Keratinocyte (primary cell): Measurements from ENCODE around the gene TMEM39B. TPM values are rescaled to one million over a fixed set of nuclear protein-coding genes. Genes with fewer than 3 reads are reported as not detected.
"Not testable (repeated sequence)": the region's sequence is repeated elsewhere in the genome, so short reads cannot be mapped to it uniquely, and the experiment has no call there.

ENCODE experiments used
- DNase-seq: peaks from one replicate; pipeline ENCODE4 v3.0.0-alpha.2; 2011; ENCODE audit warnings: low read depth, missing footprints, low spot score
- FAIRE-seq: peaks from 2 replicates; lab custom pipeline; 2011; peaks lifted over from hg19 to GRCh38; lab: Jason Lieb, UNC
- H2AFZ ChIP-seq: 2 replicates; pipeline ENCODE4 v1.6.0; 2012; ENCODE audit warnings: low read length, control low read depth, inconsistent platforms; ENCODE audit not compliant: control insufficient read depth
- H3K27ac ChIP-seq: 2 replicates; pipeline ENCODE4 v1.5.1; 2011; ENCODE audit warnings: low read length; ENCODE audit not compliant: control insufficient read depth, insufficient read depth
- H3K27me3 ChIP-seq: 3 replicates; pipeline ENCODE4 v1.6.0; 2011; ENCODE audit warnings: low read length; ENCODE audit not compliant: control insufficient read depth, insufficient read depth; ENCODE audit errors: extremely low read depth
- H3K36me3 ChIP-seq, 2 experiments: 2 replicates in 1 of 2; 3 replicates in 1 of 2; pipeline ENCODE4 v1.5.1; 2011; ENCODE audit warnings: low read length in 2 of 2, mild to moderate bottlenecking in 1 of 2; ENCODE audit not compliant: control insufficient read depth in 2 of 2, insufficient read depth in 2 of 2; ENCODE audit errors: extremely low read depth in 1 of 2
- H3K4me1 ChIP-seq: 3 replicates; pipeline ENCODE4 v1.5.1; 2011; ENCODE audit warnings: low read length; ENCODE audit not compliant: control insufficient read depth, insufficient read depth; ENCODE audit errors: extremely low read depth
- H3K4me2 ChIP-seq: 3 replicates; pipeline ENCODE4 v1.6.0; 2011; ENCODE audit warnings: low read depth, low read length; ENCODE audit not compliant: control insufficient read depth, insufficient read depth; ENCODE audit errors: extremely low read depth
- H3K4me3 ChIP-seq, 3 experiments: fragments of 200-600 bp in 1 of 3; sonication (generic) in 1 of 3; 2 replicates in 2 of 3; 3 replicates in 1 of 3; pipeline ENCODE4 v1.5.1; 2011 to 2016; ENCODE audit warnings: low read length in 3 of 3, mild to moderate bottlenecking in 3 of 3, control low read depth in 2 of 3, inconsistent platforms in 1 of 3, low read depth in 1 of 3, mixed read lengths in 1 of 3, mixed run types in 1 of 3, moderate library complexity in 1 of 3; ENCODE audit not compliant: control insufficient read depth in 2 of 3, insufficient read depth in 2 of 3; ENCODE audit errors: extremely low read depth in 1 of 3
- H3K79me2 ChIP-seq: 2 replicates; pipeline ENCODE4 v1.6.0; 2012; ENCODE audit warnings: low read length; ENCODE audit not compliant: control insufficient read depth, insufficient read depth
- H3K9ac ChIP-seq: 3 replicates; pipeline ENCODE4 v1.6.0; 2011; ENCODE audit warnings: low read length; ENCODE audit not compliant: control insufficient read depth, insufficient read depth; ENCODE audit errors: extremely low read depth
- H3K9me1 ChIP-seq: 3 replicates; pipeline ENCODE4 v1.6.0; 2011; ENCODE audit warnings: low read length; ENCODE audit not compliant: control insufficient read depth, insufficient read depth; ENCODE audit errors: extremely low read depth
- H3K9me3 ChIP-seq: 2 replicates; pipeline ENCODE4 v1.5.1; 2012; ENCODE audit warnings: low read depth, low read length; ENCODE audit not compliant: control insufficient read depth
- H4K20me1 ChIP-seq: 3 replicates; pipeline ENCODE4 v1.6.0; 2011; ENCODE audit warnings: low read length; ENCODE audit not compliant: control insufficient read depth, insufficient read depth; ENCODE audit errors: extremely low read depth
- EZH2 ChIP-seq: IDR thresholded peaks from one replicate; pipeline ENCODE4 v1.6.1; 2012; ENCODE audit warnings: inconsistent platforms, mild to moderate bottlenecking, low read length, moderate library complexity
- dilution Hi-C: fragments of 300-500 bp; cut with MboI; formaldehyde crosslinking; loops from one replicate; pipeline ENCODE4 v1.7.0; 2020; ENCODE audit warnings: low sequenced_read_pairs; ENCODE audit not compliant: extremely low pct_ligation_motif_present
- polyA plus RNA-seq, 5 experiments: library from polyadenylated mRNA; depleted of rRNA in 3 of 5; stranded (reverse) in 3 of 5; stranded (forward) in 1 of 5; unstranded in 1 of 5; fragments of >200 nt; gene quantifications; 1 replicate in 1 of 5; 2 replicates in 3 of 5; 3 replicates in 1 of 5; pipeline versions ENCODE4 v1.2.1 to v1.2.3, GENCODE V29; 2011 to 2012; ENCODE audit warnings: missing spikeins in 2 of 5, low read depth in 1 of 5, low replicate concordance in 1 of 5
- TF ChIP-seq, protein P1 (sequence below), 3 experiments: IDR thresholded peaks in 1 of 3; conservative IDR thresholded peaks in 1 of 3; optimal IDR thresholded peaks in 1 of 3; 2 replicates in 2 of 3; 3 replicates in 1 of 3; pipeline versions ENCODE3 to v1.5.1; 2011; ENCODE audit warnings: low read length in 3 of 3, mild to moderate bottlenecking in 3 of 3, moderate library complexity in 2 of 3, control low read depth in 1 of 3, inconsistent platforms in 1 of 3; ENCODE audit not compliant: insufficient read depth in 2 of 3; ENCODE audit errors: extremely low read depth in 1 of 3

The TMEM39B gene
- polyA plus RNA-seq, 1 donor (not counting 4 experiments of a cell fraction or from before 2014, with no cell fraction given): 6.8 TPM

DNA sequence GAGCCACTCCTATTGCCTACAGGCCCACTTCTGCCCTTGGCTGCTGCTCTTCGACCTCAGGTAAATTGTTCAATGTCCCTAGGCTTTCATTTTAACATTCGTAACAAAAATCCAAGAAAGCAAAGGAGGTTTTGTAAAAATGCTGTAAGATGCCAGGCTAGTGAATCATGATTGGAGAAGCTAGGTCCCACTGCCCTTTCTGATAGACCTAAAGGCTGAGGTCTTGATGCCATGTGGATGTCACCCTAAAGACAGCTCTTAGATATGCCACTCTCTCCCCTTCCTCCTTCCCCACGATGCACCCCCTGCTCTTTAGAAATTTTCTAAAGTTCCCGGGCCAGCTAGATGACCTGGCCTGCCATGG lies 9.9 kb upstream of the TMEM39B start:
- FAIRE-seq (no peak), DNase-seq (no peak)
- Histone ChIP-seq H4K20me1 (peaks cover 3% of the 10 kb centered on the region), H3K36me3 (peaks cover 11 to 18% of the 10 kb centered on the region in 2 experiments), H3K27ac (peak overlapping the region; percentile 33), H3K4me2 (no peak overlapping the region), H3K4me3 (no peak overlapping the region), H3K9me1 (no peaks in the 10 kb centered on the region), H3K9ac (no peak overlapping the region), H3K9me3 (no peaks in the 10 kb centered on the region), H3K4me1 (peaks cover 24% of the 10 kb centered on the region), H3K79me2 (no peaks in the 10 kb centered on the region), H2AFZ (no peak overlapping the region), H3K27me3 (no peaks in the 10 kb centered on the region)
- TF ChIP-seq, protein P1, sequence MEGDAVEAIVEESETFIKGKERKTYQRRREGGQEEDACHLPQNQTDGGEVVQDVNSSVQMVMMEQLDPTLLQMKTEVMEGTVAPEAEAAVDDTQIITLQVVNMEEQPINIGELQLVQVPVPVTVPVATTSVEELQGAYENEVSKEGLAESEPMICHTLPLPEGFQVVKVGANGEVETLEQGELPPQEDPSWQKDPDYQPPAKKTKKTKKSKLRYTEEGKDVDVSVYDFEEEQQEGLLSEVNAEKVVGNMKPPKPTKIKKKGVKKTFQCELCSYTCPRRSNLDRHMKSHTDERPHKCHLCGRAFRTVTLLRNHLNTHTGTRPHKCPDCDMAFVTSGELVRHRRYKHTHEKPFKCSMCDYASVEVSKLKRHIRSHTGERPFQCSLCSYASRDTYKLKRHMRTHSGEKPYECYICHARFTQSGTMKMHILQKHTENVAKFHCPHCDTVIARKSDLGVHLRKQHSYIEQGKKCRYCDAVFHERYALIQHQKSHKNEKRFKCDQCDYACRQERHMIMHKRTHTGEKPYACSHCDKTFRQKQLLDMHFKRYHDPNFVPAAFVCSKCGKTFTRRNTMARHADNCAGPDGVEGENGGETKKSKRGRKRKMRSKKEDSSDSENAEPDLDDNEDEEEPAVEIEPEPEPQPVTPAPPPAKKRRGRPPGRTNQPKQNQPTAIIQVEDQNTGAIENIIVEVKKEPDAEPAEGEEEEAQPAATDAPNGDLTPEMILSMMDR (optimal IDR thresholded peaks at IDR 0.05 in 1 of 3, IDR thresholded peaks at IDR 0.05 in 1 of 3, conservative IDR thresholded peaks at IDR 0.05 in 1 of 3; ENCODE audit: extremely low read depth in 1 of 3, insufficient read depth in 2 of 3, low read length in 3 of 3): no peak
- TF ChIP-seq EZH2: no peak
- dilution Hi-C loops: no loop called here

DNA sequence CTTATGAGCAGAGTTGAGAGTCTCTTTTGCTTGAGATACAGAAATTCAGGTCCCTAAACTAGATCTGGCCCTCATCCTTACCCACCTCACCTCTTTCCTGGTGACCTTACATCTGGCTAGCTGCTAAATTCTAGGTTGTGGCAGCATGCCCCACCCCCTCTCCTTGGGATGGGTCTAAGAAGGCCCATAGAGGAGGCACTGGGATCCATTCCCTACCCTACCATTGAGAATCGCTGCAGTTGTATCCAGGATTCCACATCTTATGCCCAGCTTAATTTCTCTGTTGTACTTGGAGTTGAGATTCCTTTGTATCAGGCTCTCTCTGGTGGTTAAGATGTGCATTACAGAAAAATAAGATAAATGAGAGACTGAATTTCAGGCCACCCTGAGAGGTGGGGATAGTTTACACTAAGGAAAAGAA lies 9.5 kb upstream of the TMEM39B start:
- Histone ChIP-seq H2AFZ (no peak overlapping the region), H3K4me2 (no peak overlapping the region), H3K27ac (no peak overlapping the region), H3K79me2 (no peaks in the 10 kb centered on the region), H4K20me1 (peaks cover 3% of the 10 kb centered on the region), H3K27me3 (no peaks in the 10 kb centered on the region), H3K4me1 (peaks cover 24% of the 10 kb centered on the region), H3K4me3 (no peak overlapping the region), H3K36me3 (peaks cover 11 to 17% of the 10 kb centered on the region in 2 experiments), H3K9ac (no peak overlapping the region), H3K9me1 (no peaks in the 10 kb centered on the region), H3K9me3 (no peaks in the 10 kb centered on the region)
- DNase-seq (no peak), FAIRE-seq (no peak)
- TF ChIP-seq, protein P1 (optimal IDR thresholded peaks at IDR 0.05 in 1 of 3, IDR thresholded peaks at IDR 0.05 in 1 of 3, conservative IDR thresholded peaks at IDR 0.05 in 1 of 3; ENCODE audit: extremely low read depth in 1 of 3, insufficient read depth in 2 of 3, low read length in 3 of 3): peak in 2 of 3 experiments; percentile 31 to 64
- no peak for TF ChIP-seq EZH2
- dilution Hi-C loops: no loop called here

DNA sequence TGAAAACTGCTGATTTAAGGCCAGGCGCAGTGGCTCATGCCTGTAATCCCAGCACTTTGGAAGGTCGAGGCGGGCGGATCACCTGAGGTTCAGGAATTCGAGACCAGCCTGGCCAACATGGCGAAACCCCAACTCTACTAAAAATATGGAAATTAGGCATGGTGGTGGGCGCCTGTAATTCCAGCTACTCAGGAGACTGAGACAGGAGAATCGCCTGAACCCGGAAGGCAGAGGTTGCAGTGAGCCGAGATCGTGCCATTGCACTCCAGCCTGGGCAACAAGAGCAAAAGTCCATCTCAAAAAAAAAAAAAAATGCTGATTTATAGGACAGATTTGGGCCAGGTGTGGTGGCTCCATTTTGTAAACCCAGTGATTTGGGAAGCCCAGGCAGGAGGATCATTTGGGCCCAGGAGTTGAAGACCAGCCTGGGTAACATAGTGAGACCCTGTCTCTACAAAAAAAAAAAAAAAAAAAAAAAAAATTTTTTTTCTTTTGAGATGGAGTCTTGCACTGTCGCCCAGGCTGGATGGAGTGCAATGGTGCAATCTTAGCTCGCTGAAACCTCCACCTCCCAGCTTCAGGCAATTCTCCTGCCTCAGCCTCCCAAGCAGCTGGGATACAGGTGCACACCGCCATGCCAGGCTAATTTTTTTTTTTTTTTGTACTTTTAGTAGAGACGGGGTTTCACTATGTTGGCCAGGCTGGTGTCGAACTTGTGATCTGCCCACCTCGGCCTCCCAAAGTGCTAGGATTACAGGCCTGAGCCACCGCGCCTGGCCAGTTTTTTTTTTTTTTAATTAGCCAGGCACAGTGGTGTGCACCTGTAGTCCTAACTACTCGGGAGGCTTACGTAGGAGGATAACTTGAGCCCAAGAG lies 6.9 kb upstream of the TMEM39B start:
- dilution Hi-C loops, DNase-seq, H3K27ac ChIP-seq: not testable (repeated sequence)

More for the DNA sequence above, 6.9 kb upstream of the TMEM39B start:
- H3K4me2 ChIP-seq, H3K9ac ChIP-seq, H2AFZ ChIP-seq, H3K4me3 ChIP-seq, H3K27me3 ChIP-seq, H3K9me3 ChIP-seq, FAIRE-seq, H3K79me2 ChIP-seq, H3K36me3 ChIP-seq, H3K9me1 ChIP-seq, H4K20me1 ChIP-seq: not testable (repeated sequence)
- peaks cover 32% of the 10 kb centered on the region for H3K4me1 ChIP-seq
